SW 1271 (cell line): Measurements from ENCODE around the gene PPIP5K2.
"Not testable (repeated sequence)": the region's sequence is repeated elsewhere in the genome, so short reads cannot be mapped to it uniquely, and the experiment has no call there.

Source experiments
- DNase-seq, 2 experiments: peaks; one replicate each; lab custom pipeline; 2025; lab: John Stamatoyannopoulos, UW

Gene PPIP5K2

DNA sequence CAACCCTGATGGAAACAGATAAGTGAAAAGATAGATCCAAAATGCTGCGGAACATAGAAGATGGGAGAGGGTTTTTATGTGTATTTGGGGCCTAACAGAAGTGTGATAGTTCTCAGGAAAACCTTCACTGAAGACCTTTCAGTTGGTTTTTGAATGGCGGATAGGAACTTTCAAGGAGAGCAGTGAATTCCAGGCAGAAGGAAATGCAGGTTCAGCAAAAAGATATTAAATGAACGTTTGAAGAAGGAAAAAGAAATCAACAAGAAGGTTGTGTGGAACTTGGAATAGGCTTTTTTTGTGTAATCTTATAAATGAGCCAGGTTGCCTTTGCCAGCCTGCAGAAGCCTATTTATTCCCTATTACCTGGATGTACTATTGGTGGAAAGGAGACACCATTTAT is 2.1 kb downstream of the PPIP5K2 start:
- no peak for DNase-seq

GRCh38 chr5:103126557-103126956 is 6.5 kb downstream of the PPIP5K2 start:
- no peak for DNase-seq

DNA sequence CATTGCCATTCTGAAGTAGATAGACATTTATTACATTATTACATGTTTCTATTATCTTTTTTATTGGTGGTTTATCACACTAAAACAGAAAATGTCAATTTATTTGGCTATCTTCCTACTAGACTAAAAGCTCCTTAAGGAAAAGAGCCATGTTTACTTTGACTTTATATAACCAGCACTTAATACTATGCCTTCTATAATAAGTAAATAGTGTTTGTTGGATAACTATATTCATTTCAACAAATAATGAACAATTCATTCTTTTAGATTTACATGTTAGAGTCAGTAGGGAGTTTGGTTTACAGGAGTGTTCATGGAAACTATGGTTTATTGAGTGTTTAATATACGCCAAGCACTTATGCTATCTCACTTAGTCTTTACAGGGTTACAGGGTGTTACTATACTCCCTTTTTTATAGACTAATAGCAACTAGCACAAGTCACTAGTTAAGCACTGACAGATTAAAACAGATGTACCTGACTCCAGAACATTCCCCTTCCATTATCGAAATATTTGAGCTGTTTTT is 7.3 kb downstream of the PPIP5K2 start:
- DNase-seq: no peak

DNA sequence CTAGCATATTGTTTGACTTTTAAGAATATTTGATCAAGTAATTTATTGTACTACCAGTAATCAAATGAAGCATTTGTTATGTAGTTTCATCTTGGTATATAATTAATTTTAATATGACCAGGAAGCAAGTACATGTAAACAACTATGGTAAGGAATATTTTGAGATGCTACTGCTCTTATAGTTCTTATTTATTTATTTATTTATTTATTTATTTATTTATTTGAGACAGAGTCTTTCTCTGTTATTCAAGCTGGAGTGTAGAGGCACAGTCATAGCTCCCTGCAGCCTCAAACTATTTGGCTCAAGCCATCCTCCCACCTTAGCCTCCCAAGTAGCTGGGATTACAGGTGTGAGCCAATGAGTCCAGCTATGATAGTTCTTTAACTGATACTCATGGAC is 8.1 kb downstream of the PPIP5K2 start:
- no peak for DNase-seq

DNA sequence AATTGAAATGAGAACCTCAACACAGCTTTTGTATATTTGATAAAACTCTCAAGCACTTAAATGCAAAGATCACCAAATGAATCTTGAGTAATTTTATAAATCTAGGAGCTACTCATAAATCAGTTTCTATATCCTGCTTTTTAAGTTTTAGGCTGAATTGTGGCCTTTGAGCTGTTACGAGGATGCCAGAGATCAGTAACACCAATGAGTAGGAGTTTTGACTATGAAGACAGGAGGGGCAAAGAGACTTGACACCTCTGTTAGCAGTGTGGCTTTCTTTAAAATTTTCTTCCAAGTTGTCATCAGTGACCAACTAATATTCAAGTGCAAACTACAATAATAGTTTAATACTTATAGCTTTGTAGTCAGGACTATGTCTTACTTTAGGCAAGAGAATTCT is 12.6 kb downstream of the PPIP5K2 start:
- no peak for DNase-seq

- DNase-seq: no peak
Measured at GRCh38 chr5:103133231-103133630, 13.1 kb downstream of the PPIP5K2 start.

DNA sequence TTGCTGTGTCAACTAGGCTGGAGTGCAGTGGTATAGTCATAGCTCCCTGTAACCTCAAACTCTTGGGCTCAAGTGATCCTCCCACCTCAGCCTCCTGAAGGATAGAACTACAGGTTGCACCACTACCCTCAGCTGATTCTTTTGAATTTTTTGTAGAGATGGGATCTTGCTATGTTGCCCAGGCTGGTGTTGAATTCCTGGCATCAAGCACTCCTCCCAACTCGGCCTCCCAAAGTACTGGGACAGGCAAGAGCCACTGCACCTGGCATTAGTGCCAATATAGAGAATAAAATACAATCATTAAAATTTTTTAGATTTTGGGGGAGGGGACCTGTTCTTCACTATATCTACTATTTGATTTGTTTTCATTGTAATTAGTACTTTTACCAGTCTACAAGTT is 15.4 kb downstream of the PPIP5K2 start:
- DNase-seq: no peak

- no peak for DNase-seq
Measured at GRCh38 chr5:103138202-103138690, 18.1 kb downstream of the PPIP5K2 start.

DNA sequence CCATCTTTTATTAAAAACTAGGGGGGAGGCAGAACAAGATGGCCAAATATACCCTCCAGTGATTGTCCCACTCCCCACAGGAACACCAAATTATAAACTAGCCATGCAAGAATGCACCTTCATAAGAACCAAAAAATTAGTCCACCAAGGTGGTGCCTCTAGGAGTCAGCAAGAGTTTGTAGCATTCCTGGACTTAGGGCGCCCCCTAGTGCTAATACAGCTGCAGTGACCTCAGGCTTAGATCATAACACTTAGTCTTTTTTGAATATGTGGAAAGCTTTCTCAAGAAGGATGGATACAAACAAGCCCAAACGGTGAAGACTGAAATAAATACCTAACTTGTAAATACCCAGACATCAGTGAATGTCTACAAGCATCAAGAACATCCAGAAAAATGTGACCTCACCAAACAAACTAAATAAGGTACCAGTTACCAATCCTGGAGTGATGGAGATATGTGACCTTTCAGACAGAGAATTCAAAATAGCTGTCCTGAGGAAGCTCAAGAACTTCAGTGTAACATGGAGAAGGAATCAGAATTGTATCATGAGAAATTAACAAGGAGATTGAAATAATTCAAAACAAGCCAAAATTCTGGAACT is 19.3 kb downstream of the PPIP5K2 start:
- peak; percentile 14 to 79 for DNase-seq

- DNase-seq: not testable (repeated sequence)
Measured at GRCh38 chr5:103142132-103142531, 22.0 kb downstream of the PPIP5K2 start.

GRCh38 chr5:103145196-103145595 is 25.1 kb downstream of the PPIP5K2 start:
- no peak for DNase-seq

DNA sequence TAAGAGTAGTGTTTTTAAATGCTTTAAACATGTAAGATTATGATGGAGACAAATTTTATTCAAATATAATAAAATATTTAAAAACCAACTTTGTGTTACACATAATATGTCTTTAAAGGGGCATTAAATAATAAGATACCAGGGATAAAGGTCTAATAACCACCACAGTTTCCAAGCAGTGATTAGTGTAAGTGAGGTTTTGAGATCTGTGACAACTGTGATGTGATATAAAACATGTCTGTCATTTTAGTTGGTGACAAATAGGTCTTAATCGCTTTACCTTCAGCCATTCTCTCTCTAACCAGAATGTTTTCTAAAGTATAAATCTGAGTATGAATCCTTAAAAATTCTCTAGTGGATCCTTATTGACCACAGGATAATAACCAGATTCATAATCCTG is 28.1 kb downstream of the PPIP5K2 start:
- DNase-seq: no peak

DNA sequence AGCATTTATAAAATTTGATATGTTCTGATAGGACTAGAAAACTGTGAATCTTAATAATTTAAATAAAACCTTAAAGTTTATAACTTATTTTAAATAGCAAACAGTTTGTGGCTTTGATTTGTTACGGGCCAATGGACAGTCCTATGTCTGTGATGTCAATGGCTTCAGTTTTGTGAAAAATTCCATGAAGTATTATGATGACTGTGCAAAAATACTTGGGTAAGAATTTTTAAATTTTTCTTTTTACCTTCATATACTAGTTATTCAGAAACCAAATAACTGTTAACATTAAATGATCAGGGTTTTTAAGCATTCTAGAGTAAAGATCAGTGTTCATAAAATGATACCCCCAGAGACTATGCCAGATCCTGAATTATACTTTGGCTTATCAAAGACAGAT is 31.1 kb downstream of the PPIP5K2 start:
- no peak for DNase-seq

GRCh38 chr5:103166706-103167105 is 46.6 kb downstream of the PPIP5K2 start:
- DNase-seq: no peak

DNA sequence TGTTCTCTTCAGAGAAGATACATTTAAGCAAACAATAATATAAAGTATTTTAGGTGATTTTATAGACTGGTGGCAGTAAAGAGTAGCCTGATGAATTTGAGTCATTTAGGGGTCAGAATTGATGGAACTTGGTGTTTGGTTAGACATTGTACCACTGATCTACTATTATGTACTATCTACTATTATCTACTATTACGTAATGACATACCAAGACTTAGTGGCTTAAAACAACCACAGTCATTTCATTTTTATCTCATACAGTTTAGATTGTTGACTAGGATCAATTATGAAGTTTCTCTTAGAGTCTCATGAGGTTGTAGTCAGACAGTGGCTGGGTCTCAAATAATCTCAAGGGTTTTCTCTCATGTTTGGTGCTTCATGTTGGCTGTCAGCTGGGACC is 54.0 kb downstream of the PPIP5K2 start:
- DNase-seq: no peak

- DNase-seq: no peak
Measured at GRCh38 chr5:103177543-103177942, 57.4 kb downstream of the PPIP5K2 start.

DNA sequence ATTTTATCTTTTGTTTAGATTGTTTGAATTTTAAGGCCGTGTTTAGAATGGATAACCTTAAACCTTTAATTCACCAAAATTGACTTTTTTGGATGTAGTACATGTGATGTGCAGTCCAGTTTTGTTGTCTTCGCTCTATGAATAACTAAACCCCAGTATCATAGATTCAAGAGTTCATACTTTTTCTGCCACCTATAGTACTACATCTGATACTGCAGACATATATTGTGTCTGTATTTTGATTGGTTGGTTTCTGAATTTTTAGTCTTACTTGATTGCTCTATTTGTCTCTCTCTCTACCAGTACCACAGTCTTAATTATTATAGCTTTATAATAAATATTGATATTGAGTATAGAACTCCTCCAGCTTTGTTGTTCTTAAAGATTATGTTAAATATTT is 58.1 kb downstream of the PPIP5K2 start:
- peak in 1 of 2 experiments; percentile 35 for DNase-seq

DNA sequence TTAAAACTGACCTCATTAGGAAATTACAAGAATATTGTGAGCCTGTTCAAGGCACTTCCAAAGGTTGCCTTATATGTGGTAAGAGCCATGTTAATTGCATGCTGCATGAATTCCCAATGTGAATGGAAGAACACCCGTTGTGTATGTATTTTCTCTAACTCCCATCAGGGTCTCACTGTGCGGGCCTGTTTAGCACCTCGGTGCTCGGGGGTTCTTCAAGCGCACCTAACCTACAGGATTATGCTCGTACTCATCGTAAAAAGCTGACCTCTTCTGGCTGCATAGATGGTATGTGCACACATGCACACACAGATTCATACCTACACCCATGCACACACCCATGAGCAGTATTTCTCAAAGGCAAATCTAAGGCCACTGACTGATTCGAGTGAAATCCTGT is 66.1 kb downstream of the PPIP5K2 start:
- no peak for DNase-seq

DNA sequence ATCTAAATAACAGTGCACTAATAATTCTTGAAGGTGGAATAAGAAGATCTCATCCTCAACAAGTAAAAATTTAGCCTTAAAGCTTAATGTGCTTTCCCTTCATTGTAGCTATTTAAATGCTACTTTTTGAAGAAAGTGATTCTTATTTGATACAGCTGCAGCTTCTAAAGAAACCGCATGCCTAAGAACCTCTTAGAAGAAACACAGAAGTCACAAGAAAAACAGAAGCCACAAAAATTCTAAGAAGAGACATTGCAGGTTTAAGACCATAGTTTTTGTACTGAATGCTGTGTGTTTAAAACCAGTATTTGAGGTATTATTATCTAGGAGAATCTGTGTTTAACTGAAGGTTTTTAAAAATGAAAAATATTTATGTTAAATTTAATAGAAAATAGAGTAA is 68.3 kb downstream of the PPIP5K2 start:
- no peak for DNase-seq

DNA sequence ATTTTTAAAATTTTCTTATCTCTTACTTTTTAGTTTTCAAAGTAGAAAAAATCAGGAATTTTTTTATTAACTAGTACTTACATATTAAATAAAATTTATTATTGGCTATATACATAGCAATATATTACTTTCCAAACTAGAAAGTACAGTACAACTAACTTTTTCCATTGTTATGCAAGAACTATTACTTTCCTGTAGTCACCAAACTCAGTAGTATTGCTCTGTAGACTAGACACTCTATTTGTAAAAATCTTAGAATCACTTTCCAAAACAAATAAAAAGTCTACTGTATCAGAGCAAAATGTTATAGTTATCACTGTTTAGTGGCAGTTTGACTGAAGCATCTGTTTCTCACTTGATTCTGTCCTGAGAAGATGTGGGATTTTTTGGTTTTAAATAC is 83.1 kb downstream of the PPIP5K2 start:
- no peak for DNase-seq

DNA sequence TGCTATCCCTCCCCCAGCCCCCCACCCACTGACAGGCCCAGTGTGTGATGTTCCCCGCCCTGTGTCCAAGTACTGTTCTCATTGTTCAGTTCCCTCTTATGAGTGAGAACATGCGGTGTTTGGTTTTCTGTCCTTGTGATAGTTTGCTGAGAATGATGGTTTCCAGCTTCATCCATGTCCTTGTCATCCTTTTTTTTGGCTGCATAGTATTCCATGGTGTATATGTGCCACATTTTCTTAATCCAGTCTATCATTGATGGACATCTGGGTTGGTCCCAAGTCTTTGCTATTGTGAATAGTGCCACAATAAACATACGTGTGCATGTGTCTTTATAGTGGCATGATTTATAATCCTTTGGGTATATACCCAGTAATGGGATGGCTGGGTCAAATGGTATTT is 84.9 kb downstream of the PPIP5K2 start:
- DNase-seq: not testable (repeated sequence)

GRCh38 chr5:103205991-103206700 is 86.0 kb downstream of the PPIP5K2 start:
- DNase-seq: no peak

- DNase-seq: no peak
Measured at GRCh38 chr5:103207011-103207410, 86.9 kb downstream of the PPIP5K2 start.

DNA sequence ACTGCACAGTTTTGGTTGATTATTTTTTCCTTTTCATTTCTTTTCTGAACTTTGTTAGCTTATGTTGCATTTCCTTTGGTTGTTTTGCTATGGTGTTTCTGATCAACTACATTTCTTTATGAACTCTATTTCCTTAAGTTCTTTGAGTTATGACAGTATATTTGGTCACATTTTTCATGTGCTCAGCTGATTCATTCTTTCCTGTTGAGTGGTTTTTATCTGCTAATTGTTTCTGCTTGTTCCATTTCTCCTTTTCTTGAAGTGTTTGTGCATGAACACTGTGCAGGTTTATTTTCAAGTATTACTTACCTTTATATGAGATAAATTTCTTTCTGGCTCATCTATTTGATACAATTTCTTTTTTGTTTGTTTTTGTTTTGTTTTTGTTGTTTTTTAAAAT is 87.6 kb downstream of the PPIP5K2 start:
- no peak for DNase-seq
